Measurements from ENCODE around the gene GLB1L3.
"Not testable (repeated sequence)": the region's sequence is repeated elsewhere in the genome, so short reads cannot be mapped to it uniquely, and the experiment has no call there.

GLB1L3 gene

GRCh38 chr11:134343646-134344045 lies 67.5 kb downstream of the GLB1L3 start:
- DNase-seq (ENCODE audit: low read depth): no peak

GRCh38 chr11:134344497-134345236 lies 68.5 kb downstream of the GLB1L3 start:
- DNase-seq (ENCODE audit: low read depth): not testable (repeated sequence)

GRCh38 chr11:134345237-134345550 lies 69.0 kb downstream of the GLB1L3 start:
- no peak for DNase-seq (ENCODE audit: low read depth)

GRCh38 chr11:134346101-134346975 lies 70.2 kb downstream of the GLB1L3 start:
- no peak for DNase-seq (ENCODE audit: low read depth)

GRCh38 chr11:134346976-134347350 lies 70.8 kb downstream of the GLB1L3 start:
- no peak for DNase-seq (ENCODE audit: low read depth)

GRCh38 chr11:134347441-134347840 lies 71.3 kb downstream of the GLB1L3 start:
- DNase-seq (ENCODE audit: low read depth): no peak

- no peak for DNase-seq (ENCODE audit: low read depth)
Observed at GRCh38 chr11:134349109-134349801, 73.1 kb downstream of the GLB1L3 start.

- no peak for DNase-seq (ENCODE audit: low read depth)
Observed at GRCh38 chr11:134349802-134350355, 73.7 kb downstream of the GLB1L3 start.

- no peak for DNase-seq (ENCODE audit: low read depth)
Observed at GRCh38 chr11:134350381-134350780, 74.2 kb downstream of the GLB1L3 start.

GRCh38 chr11:134352111-134352510 lies 75.9 kb downstream of the GLB1L3 start:
- DNase-seq (ENCODE audit: low read depth): no peak

- DNase-seq (ENCODE audit: low read depth): no peak
Observed at GRCh38 chr11:134355136-134355535, 79.0 kb downstream of the GLB1L3 start.

- DNase-seq (ENCODE audit: low read depth): no peak
Observed at GRCh38 chr11:134355656-134356055, 79.5 kb downstream of the GLB1L3 start.

- DNase-seq (ENCODE audit: low read depth): no peak
Observed at GRCh38 chr11:134356656-134357544, 80.7 kb downstream of the GLB1L3 start.

GRCh38 chr11:134357545-134357839 lies 81.3 kb downstream of the GLB1L3 start:
- no peak for DNase-seq (ENCODE audit: low read depth)

- no peak for DNase-seq (ENCODE audit: low read depth)
Observed at GRCh38 chr11:134358165-134358855, 82.1 kb downstream of the GLB1L3 start.

GRCh38 chr11:134358856-134359490 lies 82.8 kb downstream of the GLB1L3 start:
- DNase-seq (ENCODE audit: low read depth): no peak

GRCh38 chr11:134359646-134360045 lies 83.5 kb downstream of the GLB1L3 start:
- DNase-seq (ENCODE audit: low read depth): no peak

GRCh38 chr11:134360050-134360835 lies 84.1 kb downstream of the GLB1L3 start:
- DNase-seq (ENCODE audit: low read depth): peak; percentile 51

- DNase-seq (ENCODE audit: low read depth): no peak
Observed at GRCh38 chr11:134361661-134362060, 85.5 kb downstream of the GLB1L3 start.

Measured in stimulated activated CD4-positive, alpha-beta T cell treated with anti-CD3 and anti-CD28 coated beads, Interleukin-2, amount 100 ng/mL, for 4 hours (primary cell).